NOMO-1 treated with dmso at 0.1 percent for 144 hours (cell line): ENCODE measurements around the gene GAS6.
"Not testable (repeated sequence)": the region's sequence is repeated elsewhere in the genome, so short reads cannot be mapped to it uniquely, and the experiment has no call there.

ENCODE experiments used
- DNase-seq: peaks from one replicate; lab custom pipeline; 2025; ENCODE audit not compliant: unreplicated experiment; lab: John Stamatoyannopoulos, UW

The GAS6 gene

DNA sequence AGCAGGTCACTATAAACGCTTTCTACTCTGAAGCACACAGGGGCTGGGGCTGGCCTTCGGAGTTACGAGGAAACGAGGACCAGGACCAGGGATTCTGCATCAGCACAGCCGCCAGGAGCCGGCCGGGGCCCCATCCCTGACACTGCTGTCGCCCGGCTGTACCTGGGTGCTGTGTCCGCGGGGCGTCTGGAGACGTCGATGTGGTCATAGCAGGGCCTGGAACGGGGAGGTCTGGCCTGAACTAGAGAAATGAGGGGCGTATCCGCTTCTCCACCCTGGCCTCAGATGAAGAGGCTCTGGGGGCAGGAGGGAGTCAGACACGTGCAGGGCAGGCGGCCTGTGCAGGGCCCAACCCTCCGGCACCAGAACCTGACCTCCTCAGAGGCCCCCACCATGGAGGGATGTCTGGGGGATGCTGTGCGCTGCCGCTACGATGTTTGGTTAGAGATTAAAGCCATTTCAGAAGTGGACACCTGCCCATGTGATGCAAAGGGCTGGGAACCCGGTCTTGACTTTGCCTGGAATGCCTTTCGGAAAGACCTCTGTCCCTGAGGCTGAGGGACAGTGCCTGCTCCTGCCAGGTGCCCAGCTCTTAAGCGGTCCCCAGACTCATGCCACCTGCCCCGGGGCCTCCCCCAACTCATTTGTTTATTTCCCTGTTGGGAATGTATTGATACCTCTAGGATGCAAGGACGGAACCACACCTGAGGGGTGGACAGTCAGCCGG, 21.4 kb downstream of the GAS6 start:
- no peak for DNase-seq

GRCh38 chr13:113841353-113841650, 22.6 kb downstream of the GAS6 start:
- no peak for DNase-seq

- no peak for DNase-seq
Observed at GRCh38 chr13:113840541-113841352, 23.1 kb downstream of the GAS6 start.

GRCh38 chr13:113839536-113840204, 24.2 kb downstream of the GAS6 start:
- DNase-seq: no peak

DNA sequence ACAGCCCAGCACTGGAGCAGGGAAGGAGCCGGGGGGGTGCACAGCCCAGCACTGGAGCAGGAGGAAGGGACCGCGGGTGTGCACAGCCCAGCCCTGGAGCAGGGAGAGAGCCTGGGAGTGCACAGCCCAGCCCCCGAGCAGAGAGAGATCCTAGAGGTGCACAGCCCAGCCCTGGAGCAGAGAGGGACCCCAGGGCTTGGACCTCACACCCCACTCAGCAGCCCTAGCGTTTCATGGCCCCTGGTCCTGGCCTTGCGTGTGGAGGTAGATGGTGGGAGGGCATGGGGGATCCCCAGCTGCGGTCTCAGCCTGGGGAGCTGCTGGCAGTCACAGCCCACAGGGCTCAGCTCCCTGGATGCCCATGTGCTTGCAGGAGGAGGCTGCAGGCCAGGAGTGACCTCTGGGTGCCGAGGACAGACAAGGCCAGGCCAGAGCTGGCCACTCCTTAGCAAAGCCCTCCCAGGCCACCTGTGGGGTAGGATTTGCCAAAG, 25.1 kb downstream of the GAS6 start:
- no peak for DNase-seq

DNA sequence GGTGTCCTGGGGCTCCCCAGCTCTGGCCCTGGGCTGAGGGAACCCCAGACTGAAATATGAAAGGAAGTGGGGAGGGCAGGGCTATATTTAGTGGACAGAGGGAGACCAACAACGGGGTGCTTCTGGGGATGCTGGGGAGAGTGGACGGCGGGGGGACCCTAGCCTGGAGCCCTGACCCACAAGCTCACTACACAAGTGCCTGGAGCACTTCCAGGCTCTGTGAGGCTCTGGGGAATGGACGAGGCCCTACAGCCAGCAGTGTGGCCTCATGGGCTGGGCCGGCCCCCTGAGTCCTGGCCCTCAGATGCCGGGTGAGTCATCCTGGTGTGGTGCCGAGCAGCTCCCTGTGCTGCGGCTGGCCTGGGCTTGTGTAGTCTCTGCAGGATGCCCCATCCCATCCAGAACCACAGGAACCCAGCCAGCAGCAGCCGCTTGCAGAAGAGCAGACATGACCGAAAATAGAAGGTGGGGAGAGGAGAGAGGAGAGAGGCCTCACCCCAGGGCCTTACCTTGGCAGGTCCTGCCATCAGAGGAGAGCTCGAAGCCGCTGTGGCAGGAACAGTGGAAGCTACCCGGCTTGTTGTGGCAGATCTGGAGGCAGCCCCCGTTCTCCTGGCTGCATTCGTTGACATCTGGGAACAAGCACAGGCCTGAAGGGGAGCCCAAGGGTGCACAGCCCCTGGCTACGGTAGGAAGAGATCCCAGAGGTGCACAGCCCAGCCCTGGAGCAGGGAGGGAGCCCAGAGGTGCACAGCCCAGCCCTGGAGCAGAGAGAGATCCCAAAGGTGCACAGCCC, 26.1 kb downstream of the GAS6 start:
- peak; percentile 29 for DNase-seq

DNA sequence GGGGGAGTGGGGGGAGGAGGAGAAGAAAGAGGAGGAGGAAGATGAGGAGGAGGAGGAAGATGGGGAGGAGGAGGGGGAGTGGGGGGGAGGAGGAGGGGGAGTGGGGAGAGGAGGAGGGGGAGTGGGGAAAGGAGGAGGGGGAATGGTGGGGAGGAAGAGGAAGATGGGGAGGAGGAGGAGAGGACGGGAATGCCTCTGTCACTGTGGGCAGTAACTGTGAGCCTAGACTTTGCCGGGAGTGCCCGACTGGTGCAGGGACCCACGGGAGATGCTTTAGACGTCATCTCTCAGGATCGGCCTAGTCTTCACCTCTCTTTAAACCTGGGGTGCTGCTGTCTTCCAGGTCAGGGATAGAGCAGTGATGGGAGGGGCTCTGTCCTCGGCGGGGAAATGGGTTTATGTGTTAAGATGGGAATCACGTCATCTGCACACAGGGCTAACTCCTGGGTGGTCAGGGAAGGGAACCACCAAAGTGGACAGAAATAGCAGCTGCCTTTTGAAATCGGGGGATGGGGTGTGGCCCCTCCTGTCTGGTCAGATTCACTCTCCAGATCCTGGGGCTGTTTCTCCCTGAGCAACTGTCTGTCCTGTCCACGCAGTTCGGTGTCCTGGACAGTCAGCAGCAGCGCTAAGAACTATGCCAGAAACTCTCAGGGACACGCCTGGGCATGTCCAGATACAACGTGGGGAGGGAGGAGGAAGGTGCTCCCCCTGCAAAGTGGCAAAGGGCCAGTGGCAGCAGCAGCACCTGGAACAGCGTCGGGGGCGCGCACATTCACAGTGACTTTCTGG, 26.9 kb downstream of the GAS6 start:
- no peak for DNase-seq

DNA sequence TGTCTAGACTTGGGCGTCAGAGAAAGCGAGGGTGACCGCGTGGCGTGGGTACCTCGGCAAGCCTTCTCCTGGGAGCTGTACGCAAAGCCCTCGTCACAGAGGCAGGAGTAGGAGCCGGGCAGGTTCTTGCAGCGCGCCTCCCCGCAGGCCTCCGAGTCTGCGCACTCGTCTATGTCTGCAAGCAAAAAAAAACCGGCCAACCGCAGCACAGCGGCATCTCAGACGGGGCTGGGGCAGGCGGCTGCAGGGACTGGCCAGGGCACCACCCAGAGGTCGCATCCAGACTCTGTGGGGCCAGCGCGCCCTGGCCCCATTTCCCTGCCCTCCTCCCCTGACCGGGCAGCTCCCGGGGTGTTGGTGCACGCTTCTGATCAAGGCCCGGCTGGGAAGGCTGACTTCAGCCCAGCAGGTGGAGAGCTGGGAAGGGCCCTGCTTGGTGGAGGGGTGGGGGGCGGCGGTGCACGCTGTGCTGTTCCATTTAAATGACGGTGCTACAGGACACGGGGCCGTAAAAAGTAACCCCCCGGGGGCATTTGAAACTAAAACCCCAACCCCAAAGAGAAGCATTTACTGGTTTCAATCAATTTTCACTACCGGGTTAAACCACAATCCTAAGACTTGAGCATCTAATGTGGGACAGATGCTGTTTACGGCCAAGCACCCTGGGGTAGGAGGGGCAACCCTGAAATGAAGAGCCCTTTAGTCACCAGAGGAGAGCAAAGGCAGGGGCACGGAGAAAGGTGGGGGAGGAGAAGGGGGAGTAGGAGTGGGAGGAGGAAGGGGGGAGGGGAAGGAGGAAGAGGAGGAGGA, 28.2 kb downstream of the GAS6 start:
- DNase-seq: no peak

DNA sequence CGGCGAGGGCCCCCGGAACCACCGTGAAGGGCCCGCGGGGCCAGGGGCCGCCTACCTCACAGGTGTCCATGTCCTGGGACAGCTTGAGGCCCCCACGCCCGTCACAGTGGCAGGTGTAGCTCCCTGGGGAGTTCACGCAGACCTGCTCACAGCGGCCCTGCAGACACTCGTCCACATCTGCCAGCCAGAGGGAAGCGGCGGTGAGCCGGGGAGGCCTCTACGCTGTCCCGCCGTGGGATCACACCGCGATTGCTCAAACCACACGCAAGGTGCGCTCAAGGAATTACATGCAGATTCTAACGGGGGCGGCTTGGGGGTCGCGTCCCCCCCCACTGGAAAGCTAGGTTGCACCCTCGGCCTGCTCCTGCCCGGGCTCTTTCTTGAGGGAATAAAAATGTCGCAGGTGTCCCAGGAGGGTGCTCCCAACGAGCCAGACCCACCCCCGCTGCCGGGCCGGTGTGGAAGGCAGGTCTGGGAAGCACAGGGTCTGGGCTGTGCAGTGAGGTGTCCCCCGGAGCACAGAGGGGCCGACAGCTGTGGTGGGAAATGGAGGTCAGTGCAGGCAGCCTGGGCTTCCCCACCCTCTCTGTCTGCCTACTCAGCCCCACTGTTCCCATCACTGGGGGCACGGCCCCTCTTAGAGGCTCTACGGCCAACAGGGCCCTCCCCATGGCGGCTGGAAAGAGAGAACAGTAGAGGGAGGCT, 29.2 kb downstream of the GAS6 start:
- no peak for DNase-seq

- not testable (repeated sequence) for DNase-seq
Observed at GRCh38 chr13:113834006-113834405, 29.9 kb downstream of the GAS6 start.

DNA sequence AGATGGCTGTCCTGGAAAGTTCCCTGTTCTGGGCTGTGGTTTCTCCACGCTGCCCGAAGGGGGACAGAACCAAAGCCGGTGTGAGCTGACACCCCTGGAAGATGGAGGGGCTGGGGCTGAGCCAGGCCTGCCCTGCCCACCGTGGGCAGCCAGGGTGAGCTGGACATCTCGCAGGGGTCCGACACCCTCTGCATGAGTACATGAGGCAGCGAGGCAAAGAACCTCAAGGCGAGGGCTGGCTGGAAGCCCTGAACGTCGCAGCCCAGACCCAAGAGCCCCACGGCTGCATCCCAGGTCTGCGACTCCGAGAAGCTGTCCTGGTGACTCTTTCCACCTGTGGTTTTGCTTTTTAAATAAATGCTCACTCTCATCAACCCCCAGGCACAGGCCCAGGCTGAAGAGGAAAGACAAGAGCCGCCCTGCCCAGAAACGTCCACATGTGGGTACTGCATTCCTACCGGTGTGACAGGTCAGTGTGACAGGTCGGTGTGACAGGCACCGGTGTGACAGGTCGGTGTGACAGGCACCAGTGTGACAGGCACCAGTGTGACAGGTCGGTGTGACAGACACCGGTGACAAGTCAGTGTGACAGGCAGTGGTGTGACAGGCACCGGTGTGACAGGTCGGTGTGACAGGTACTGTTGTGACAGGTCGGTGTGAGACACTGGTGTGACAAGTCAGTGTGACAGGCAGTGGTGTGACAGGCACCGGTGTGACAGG, 30.6 kb downstream of the GAS6 start:
- no peak for DNase-seq

DNA sequence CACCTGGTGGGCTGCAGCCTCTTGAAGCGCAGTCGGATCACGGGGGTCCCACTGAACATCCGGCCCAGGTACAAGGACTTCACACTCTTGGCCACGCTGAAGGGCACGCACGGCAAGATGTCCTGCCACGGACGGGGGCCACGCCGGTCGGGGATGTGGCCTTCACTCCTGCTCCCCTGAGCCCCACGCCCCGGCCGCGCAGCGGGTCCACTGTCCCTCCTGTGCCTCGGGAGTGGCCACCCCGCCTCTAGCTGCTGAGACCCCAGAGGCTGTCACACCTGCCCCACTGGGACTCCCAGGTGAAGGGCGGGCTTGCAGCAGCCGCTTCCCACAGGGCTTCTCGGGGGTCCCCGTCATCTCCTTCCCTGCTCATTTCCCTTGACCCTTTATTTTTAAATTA, 31.2 kb downstream of the GAS6 start:
- DNase-seq: no peak

DNA sequence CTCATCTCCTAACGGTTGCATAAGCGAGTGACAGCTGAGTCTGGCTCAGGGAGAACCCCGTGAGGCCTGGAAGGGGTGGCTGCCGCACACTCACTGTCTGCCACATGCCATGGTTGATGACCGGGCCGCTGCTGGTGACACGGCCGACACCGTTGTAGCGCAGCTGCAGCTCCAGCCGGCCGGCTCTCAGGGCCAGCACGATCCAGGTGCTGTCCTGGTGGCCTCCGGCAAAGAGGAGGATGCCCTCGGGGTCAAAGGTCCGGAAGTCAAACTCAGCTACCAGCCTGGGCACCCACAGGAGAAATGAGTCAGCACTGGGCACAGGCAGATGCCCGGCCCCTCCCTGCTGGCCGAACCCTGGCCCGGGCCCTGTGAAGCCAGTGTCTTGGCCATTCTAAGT, 31.7 kb downstream of the GAS6 start:
- DNase-seq: no peak

DNA sequence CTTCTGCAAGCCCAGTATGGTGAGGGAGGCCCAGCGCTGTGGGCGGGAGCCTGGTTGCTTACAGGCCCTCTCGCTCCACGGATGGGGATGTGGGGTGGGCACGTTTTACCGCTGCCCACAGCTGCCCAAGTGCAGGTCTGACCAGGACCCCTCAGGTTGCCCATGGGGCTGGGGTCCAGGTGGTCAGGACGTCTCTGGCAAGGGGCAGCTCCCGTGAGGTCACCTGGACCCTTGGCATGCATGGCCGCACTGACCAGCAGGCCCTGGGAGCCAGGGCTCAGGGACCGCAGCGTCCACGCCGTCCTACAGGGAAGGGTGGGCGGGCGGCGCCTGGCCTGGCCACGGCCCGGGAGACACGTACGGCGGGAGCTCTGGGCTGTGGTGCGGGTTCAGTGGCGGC, 32.8 kb downstream of the GAS6 start:
- DNase-seq: no peak

- DNase-seq: not testable (repeated sequence)
Observed at GRCh38 chr13:113830426-113830950, 33.4 kb downstream of the GAS6 start.

DNA sequence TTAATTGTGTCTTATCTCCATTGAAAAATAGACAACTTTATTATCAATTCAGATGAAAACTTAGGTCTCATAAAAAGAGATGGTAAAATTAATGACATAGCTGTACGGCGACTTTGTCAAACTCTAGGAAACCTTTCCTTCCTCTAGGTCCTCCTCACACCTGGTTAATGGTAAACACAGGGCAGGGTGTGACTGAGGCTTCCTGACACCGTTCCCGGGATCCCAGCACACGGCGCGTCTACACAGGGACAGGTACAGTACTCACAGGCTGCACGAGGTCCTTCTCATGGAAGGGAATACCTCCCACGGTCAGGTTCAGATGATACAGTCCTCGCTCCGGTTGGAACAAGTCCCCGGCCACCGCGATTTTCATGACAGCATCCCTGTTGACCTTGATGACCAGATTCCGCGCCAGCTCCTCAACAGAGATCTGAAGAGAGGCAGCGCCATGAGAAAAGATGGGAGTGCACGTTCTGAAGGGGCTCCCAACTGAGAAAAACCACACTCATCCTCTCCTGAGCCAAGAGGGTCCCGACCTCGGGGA, 35.5 kb downstream of the GAS6 start:
- no peak for DNase-seq

DNA sequence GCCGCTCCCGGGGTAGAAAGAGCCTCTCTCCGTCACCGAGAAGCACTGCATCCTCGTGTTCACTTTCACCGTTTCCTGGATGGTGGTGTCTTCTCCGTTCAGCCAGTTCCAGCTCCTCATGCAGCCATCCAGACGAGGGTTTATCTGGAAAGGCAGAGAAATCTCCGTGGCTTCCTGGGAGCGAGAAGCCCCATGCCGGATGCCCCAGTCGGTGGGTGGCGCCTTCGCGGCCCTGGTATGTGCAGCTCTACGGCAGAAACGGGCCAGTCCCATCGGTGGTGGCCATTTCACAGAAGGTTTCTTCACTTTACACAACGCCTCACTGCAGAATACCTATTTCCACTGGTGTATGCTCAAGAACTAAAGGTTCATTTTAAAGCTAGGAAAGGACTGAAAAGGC, 36.9 kb downstream of the GAS6 start:
- DNase-seq: no peak

- DNase-seq: not testable (repeated sequence)
Observed at GRCh38 chr13:113826446-113826845, 37.4 kb downstream of the GAS6 start.
